ENCODE measurements around the gene GDPD3. TPM values are rescaled to one million over a fixed set of nuclear protein-coding genes. Genes with fewer than 3 reads are reported as not detected.

Gene GDPD3
- total and polyA plus RNA-seq, 10 of the 15 experiments (the other 5 are each of a cell fraction or from before 2014, with no cell fraction given), result 0.29 to 3.3 (median 0.97) TPM

- TF ChIP-seq JUNB (IDR thresholded peaks at IDR 0.05) (no peak), REST (IDR thresholded peaks at IDR 0.05; ENCODE audit: low read depth, low read length) (no peak), KLF5 (IDR thresholded peaks at IDR 0.05; ENCODE audit: partially characterized antibody) (no peak), SP1 (IDR thresholded peaks at IDR 0.05; ENCODE audit: low read depth, low read length) (no peak), ZBED1 (IDR thresholded peaks at IDR 0.05; ENCODE audit: borderline replicate concordance) (no peak; the same call in 1 of the 2 replicates), RBBP5 (conservative IDR thresholded peaks at IDR 0.05) (no peak), HDGF (IDR thresholded peaks at IDR 0.05) (peak; percentile 86; the same call in 1 of the 2 replicates), RCOR1 (conservative IDR thresholded peaks at IDR 0.05; ENCODE audit: low read depth, low read length) (no peak), E4F1 (IDR thresholded peaks at IDR 0.05; ENCODE audit: borderline replicate concordance, partially characterized antibody) (no peak), PAX5 (IDR thresholded peaks at IDR 0.05; ENCODE audit: borderline replicate concordance, low read depth, low read length) (no peak), PAX8 (IDR thresholded peaks at IDR 0.05) (no peak), DPF2 (IDR thresholded peaks at IDR 0.05) (peak; percentile 52; the same call in 1 of the 2 replicates), EP300 (IDR thresholded peaks at IDR 0.05; ENCODE audit: borderline replicate concordance in 1 of 2, control insufficient read depth in 1 of 2, low read depth in 2 of 2, low read length in 2 of 2) (no peak), ZBTB11 (CRISPR knock-in tag; IDR thresholded peaks at IDR 0.05) (no peak), NR2C2 (IDR thresholded peaks at IDR 0.05; ENCODE audit: borderline replicate concordance, control insufficient read depth, insufficient read length, low read depth) (no peak), SMC3 (IDR thresholded peaks at IDR 0.05; ENCODE audit: borderline replicate concordance, low read length) (0 out of 2 replicates have a peak, but pooled peaks have one; percentile 3), SPI1 (IDR thresholded peaks at IDR 0.05; ENCODE audit: borderline replicate concordance, insufficient read depth, low read depth, low read length) (no peak), FOXK2 (IDR thresholded peaks at IDR 0.05) (no peak)
Measured at GRCh38 chr16:30063893-30064728, 49.2 kb downstream of the GDPD3 start (continued).
